Measurements from ENCODE around the gene RAB6D.
"Not testable (repeated sequence)": the region's sequence is repeated elsewhere in the genome, so short reads cannot be mapped to it uniquely, and the experiment has no call there.

Gene RAB6D

GRCh38 chr2:131365452-131365851 lies 1.5 kb upstream of the RAB6D start:
- DNase-seq, result no peak

GRCh38 chr2:131363213-131363612 lies 755 bp downstream of the RAB6D start:
- DNase-seq, result not testable (repeated sequence)

GRCh38 chr2:131361773-131362172 lies 2.2 kb downstream of the RAB6D start:
- DNase-seq, result not testable (repeated sequence)

GRCh38 chr2:131353167-131353697 lies 10.7 kb downstream of the RAB6D start:
- DNase-seq, result not testable (repeated sequence)

- no peak for DNase-seq
Measured at GRCh38 chr2:131349021-131349420, 14.9 kb downstream of the RAB6D start.

- not testable (repeated sequence) for DNase-seq
Measured at GRCh38 chr2:131347035-131347434, 16.9 kb downstream of the RAB6D start.

- not testable (repeated sequence) for DNase-seq
Measured at GRCh38 chr2:131339307-131339706, 24.7 kb downstream of the RAB6D start.

GRCh38 chr2:131335319-131335718 lies 28.6 kb downstream of the RAB6D start:
- peak; percentile 6 for DNase-seq

GRCh38 chr2:131332709-131333108 lies 31.3 kb downstream of the RAB6D start:
- DNase-seq, result not testable (repeated sequence)

GRCh38 chr2:131331000-131331399 lies 33.0 kb downstream of the RAB6D start:
- not testable (repeated sequence) for DNase-seq

- DNase-seq, result no peak
Measured at GRCh38 chr2:131322209-131322608, 41.8 kb downstream of the RAB6D start.

- DNase-seq, result not testable (repeated sequence)
Measured at GRCh38 chr2:131321344-131321743, 42.6 kb downstream of the RAB6D start.

GRCh38 chr2:131311001-131311400 lies 53.0 kb downstream of the RAB6D start:
- not testable (repeated sequence) for DNase-seq

Data from fibroblast of skin of abdomen (primary cell).